Fibroblast of gingiva (primary cell): Measurements from ENCODE around the gene TRIM3.

Experiments used
- DNase-seq: peaks from one replicate; pipeline ENCODE4 v3.0.0-alpha.2; 2011; ENCODE audit warnings: low read depth

The TRIM3 gene

DNA sequence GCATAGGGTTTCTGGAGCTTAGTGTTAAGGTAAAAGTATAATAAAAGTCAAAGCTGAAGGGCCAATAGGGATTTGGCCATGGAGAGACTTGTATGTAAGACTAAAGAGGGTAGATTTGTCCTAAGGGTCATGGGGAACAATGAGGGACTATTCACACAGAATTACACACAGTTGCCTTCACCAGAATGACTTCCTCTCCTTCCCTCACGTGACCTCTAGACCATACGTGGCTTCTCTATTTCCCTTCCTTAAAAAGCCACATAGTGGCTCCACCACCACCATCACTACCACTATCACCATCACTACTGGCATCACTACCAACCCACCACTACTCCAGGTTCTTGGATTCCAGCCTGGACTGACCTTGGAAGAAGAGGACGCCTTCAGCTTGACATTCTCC is 35.7 kb downstream of the TRIM3 start:
- DNase-seq: no peak

GRCh38 chr11:6437423-6437822 is 36.3 kb downstream of the TRIM3 start:
- no peak for DNase-seq

GRCh38 chr11:6433998-6434660 is 39.6 kb downstream of the TRIM3 start:
- no peak for DNase-seq

DNA sequence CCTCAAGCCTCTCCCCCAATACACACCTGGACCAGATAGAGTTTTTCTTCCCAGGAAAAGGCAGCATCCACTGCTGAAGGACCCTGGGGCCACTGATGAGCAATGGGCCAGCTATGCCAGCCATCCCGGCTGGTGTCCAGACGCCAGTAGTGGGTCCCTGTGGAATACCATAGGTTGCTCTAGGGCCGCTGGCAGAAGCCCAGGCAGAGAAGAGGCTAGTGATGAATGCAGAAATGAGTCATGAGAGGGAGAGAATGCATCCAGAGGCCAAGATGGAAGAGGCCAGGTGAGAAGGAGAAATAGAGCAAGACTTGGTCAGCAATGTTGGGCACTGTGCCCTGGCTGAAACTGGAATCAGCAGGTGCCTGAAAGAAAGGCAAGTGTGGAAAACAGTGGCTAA is 41.9 kb downstream of the TRIM3 start:
- peak; percentile 81 for DNase-seq

DNA sequence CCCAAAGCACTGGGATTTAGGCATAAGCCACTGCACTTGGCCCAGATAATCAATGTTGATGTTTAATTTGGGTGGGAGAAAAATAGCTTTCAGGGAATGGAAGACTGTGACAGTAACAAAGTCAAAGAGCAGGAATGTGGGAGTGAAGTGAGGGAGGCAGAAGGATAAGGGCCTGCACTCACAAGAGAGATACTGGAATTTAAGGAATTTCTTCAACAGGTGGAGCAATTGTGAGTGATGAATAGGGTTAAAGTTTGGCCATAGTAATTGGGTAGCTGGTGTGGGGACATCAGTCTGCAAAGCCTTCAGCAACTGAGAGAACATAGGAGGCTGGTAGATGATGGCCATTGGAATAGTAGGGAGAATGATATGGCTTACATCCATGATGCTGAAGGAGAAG is 46.2 kb downstream of the TRIM3 start:
- no peak for DNase-seq

- DNase-seq: no peak
These were observed 53.1 kb downstream of the TRIM3 start for GRCh38 chr11:6420677-6421076.

DNA sequence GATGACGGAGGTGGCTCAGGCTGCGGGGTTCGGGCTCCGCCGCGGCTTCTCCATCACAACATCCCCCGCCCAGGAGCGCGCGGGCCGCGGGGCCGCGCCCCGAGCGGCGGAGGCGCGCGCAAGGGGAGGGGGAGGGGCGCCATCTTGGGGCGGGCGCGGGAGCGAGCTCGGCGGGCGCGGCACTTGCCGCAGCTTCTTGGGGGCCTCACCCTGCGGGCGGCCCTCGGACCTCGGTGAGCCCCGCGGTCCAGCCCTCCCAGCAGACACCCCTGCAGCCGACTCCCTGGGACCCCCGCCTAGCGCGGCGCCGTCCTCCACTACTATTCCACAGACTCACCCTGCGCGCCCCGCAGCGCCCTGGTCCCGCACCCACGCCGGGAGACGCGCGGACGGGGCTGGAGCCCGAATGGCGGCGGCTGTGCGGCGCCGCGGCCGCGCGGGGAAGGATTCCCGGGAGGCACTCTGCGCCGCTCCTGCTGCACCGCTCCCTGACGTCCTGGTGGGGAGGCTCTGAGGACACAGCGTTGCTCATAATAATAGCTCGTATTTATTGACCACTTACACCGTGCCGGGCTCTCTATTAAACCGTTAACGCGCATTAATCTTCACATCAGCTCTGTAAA is 54.6 kb downstream of the TRIM3 start, which contains the start of gene APBB1:
Gene APBB1 (minus strand): TSS at position 86 of the 623 bp plus-strand sequence. CDS start 7,747 bp downstream, outside the sequence.
- peak; percentile 46 for DNase-seq

GRCh38 chr11:6418557-6419008 is 55.2 kb downstream of the TRIM3 start:
- no peak for DNase-seq

DNA sequence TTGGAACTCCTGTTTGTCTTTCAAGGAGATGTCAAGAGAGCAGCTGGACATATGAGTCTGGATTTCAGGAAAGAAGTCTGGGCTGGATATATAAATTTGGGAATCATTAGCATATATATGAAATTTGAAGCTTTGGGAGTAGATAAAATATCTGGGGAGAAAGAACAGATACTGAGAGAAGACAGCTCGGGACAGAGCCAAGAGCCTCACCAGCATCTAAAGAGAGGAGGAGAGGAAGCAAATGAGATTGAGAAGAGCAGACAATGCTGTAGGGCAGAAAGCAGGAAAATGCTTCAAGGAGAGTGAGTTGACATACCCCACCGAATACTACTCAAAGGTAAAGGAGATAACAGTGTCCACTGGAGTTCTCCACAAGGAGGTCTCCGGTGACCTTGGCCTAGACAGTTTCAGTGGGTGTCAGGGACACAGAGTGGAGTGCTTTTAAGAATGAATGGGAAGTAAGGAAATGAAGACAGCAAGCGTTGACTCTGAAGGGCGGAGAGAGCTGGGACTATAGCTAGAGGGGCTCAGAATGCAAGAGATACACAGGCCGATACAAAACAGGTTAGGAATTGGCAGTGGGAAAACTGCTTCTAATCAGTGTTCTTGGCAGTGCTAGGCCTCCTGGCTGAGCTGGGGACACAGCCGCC is 55.7 kb downstream of the TRIM3 start:
- DNase-seq: no peak

DNA sequence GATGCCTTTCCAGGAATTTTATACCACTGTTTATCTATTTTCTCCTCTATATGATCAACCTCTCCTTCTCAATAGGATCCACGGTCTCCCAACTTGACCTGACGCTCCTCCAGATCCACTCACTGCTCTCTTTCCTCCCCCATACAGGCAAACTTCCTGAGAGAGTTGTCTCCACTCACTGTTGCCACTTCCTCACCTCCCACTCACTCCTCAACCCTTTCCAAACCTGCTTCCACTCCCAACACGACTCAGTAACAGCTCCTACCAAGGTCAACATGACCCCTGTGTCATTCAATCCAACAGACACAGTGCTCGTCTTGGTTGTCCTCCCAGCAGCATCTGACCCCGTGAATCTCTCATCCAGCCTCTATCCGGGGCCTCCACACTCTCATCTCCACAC is 57.9 kb downstream of the TRIM3 start:
- DNase-seq: no peak

DNA sequence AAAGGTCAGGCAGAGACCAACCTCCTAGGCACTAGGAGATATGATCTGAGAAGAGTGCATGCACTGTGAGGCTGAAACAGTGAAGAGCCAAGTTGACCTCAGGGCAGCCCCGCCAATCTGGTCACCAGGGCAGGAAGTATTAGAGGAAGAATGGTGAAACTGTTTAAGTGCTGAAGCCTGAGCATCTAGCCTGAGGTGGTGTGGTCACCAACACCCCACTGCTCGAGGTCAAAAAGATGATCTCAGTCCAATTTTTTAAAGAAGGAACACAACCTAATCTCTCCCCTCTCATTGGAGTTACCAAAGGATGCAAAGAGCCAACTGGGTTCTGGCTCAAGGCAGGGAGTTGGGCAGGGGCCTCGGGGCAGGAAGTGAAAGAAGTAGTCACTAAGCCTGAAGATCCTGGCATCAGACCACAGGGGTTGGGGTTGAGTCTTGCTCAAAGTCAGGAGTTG is 58.8 kb downstream of the TRIM3 start:
- DNase-seq: no peak

- no peak for DNase-seq
These were observed 59.9 kb downstream of the TRIM3 start for GRCh38 chr11:6413791-6414201.

DNA sequence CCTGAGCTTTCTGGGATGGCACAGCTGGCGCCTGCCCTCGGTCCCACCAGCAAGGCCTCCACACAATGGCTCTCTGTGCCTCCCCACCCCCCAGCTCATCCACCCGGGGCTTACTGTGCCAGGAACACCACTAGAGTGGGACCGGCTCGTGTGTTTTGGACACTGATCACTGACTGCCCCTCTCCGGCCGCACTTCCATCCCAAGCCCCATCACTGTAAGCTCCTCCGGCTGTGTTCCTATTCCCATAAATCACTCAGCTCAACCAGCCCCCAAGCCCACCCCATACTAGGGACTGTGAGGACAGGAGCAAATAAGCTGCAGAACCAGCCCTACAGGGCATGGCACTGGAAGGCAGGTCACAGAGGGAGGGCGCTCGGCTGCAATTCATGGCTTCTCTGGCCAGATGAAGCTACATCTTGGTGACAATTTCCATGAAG is 62.1 kb downstream of the TRIM3 start:
- no peak for DNase-seq

GRCh38 chr11:6410695-6411430 is 62.9 kb downstream of the TRIM3 start:
- DNase-seq: no peak

DNA sequence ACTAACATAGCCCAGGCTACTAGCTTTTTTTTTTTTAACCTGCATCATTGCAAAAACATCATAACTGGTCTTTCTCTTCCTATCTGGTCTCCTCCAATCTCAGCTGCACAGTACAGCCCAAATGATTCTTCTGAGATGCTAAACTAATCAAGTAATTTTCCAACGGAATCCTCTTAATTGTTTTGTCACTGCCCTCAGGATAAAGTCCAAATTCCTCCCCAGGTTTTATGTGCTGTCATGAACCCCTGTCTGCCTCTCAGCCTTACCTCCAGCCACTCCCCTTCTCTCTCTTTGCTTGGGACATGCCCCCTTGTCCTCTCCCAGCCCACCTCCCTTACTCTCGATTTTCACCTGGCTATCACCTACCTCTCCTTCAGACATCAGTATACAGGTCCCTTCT is 67.4 kb downstream of the TRIM3 start:
- no peak for DNase-seq

DNA sequence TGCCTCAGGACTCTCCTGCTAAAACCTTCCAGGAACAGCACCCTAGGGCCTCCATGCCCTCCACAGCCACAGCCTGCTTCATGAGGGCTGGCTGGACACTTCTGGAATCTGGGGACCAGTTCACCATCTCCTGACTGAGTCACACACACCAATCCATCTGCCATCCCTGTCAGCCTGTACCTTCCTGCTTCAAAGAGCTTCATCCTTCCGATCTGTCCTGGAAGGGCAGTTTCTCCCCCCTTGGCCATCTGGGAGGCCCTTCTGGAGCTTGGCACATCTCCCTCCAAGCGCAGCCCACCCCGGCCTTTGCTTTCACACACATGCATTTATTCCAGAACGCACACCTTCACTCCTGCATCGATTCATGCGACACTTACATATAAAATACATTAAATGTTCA is 67.9 kb downstream of the TRIM3 start:
- no peak for DNase-seq

DNA sequence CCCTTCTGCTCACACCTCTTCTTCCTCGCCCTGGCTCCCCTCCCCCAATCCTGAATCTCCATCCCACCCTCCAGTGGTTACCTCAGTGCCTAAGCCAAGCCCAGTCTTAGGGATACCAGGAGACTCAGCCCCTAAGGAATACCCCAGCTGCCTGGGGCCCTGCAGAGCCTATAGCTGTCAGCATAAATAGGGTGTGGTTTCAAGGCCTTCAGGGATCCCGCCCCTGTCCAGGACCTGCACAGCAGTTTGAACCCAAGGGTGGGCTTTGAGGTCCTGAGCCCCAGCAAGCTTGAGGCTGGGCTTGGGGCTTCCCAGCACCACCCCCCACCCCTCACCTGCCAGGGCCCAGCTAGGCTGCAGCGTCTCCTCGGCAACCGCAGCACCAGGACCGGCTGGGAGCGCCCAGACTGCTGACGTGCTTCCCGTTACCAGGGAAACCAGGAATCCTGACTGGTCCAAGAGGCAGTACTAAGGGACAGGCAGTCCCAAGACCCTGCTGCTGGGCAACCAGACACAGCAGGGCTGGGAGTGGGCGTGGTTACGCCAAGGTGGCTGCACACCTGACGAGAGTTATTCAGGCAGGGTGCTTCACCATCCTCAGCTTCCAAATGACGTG is 68.6 kb downstream of the TRIM3 start:
- no peak for DNase-seq

DNA sequence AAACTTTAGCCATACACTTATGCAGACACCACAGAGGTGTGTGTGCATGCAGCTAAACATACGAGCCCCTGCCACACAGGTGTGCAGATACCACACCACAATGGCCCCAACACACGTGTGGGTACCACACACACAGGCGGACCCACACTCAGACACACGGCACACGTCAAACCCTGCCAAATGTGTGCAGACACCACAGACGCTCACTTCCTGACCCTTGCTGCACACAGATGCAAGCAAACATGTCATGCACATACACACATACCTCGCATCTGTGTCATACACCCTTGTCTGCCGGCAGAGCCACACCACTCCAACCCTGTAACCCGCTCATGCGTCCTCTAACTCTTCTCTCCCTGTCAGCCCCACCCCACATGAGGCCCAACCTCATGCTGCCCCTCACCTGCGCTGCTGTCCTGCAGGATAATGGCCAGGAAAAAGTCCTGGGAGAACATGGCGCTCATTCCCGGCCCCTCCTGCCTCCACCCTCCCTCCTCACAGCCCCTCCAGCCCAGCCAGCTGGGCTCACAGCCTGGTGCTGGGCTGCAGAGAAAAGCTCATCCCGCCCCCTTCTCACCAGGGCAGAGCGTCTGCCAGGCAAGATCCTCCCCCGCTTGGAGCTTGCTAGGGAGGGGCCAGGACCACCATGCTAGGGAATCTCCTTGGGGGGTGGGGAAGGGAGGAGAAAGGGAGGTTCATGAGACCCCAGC is 69.2 kb downstream of the TRIM3 start:
- DNase-seq: no peak

- no peak for DNase-seq
These were observed 70.2 kb downstream of the TRIM3 start for GRCh38 chr11:6403539-6403938.

GRCh38 chr11:6402561-6402981 is 71.2 kb downstream of the TRIM3 start:
- DNase-seq: no peak

GRCh38 chr11:6402061-6402470 is 71.7 kb downstream of the TRIM3 start:
- DNase-seq: no peak
